Stimulated activated CD8-positive, alpha-beta memory T cell treated with anti-CD3 and anti-CD28 coated beads, Interleukin-2, amount 100 ng/mL, for 1 hour (primary cell): ENCODE data around the gene RTP5.

Experiments used
- DNase-seq, 2 donors: peaks; one replicate each; pipeline ENCODE4 v3.0.0-alpha.2; 2020; ENCODE audit warnings: low read depth in 2 of 2

Gene RTP5

DNA sequence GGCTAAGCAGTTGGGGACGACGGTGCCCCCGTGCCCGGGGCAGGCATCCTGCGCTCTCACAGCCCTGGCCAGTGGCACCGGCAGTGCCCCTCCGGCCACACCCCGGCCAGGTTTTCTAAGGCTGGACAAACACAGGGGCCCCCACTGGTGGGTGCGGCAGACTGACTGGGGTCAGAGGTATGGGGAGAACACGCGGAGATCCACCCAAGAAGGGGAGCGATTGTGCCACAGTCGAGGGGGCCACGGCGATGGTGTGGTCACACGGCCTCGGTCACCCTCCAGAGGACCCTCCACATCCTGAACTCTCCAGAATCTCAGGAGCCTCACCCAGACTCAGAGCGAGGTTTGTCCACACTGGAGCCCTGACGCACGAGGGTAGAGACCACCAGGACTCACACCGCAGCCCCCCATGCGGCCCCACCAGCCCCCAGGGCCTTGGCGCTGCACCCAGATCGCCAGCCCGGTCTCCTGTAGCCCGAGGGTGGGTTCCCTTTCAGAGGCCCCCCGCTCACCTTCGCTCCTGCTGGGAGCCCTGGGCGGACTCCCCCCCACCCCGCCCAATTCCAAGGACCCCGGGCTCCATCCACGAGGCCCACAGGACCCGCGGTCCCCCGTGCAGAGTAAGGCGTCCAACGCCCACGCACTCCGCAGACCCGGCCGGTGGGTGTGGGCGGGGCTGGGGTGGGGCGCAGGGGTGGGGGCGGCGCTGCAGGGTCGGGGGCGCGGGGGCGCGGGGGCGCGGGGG is 26.0 kb upstream of the RTP5 start:
- no peak for DNase-seq

DNA sequence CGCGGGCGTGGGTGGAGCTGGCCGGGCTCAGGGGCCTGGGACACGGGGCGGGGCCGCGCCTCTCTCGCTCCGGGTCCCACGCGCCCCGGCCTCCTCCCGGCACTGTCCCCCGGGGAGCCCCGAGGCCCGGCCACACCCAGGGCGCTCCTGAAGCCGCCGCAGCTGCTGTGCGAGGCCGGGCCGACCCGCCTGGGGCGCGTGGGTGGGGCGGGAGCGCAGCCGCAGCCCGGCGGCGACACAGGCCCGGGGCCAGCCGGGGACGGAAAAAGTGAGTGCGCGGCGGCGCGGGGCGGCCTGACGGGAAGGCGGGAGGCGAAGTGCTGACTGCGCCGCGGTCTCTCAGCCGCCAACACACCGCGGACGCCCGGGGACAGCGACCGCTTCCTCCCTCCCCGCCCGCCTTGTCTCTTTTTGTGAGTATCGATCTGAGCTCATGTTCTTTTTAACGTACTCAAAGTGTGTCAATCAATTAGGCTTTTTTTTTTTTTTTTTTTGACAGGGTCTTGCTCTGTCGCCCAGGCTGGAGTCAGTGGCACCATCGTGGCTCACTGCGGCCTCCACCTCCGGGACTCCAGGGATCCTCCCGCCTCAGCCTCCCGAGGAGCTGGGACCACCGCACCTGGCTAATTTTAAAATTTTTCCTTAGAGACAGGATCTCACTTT is 25.3 kb upstream of the RTP5 start:
- DNase-seq = peak; percentile 74 to 75

- DNase-seq = no peak
These were observed 24.5 kb upstream of the RTP5 start for GRCh38 chr2:241844831-241845578.

- no peak for DNase-seq
These were observed 23.1 kb upstream of the RTP5 start for GRCh38 chr2:241846406-241846805.

DNA sequence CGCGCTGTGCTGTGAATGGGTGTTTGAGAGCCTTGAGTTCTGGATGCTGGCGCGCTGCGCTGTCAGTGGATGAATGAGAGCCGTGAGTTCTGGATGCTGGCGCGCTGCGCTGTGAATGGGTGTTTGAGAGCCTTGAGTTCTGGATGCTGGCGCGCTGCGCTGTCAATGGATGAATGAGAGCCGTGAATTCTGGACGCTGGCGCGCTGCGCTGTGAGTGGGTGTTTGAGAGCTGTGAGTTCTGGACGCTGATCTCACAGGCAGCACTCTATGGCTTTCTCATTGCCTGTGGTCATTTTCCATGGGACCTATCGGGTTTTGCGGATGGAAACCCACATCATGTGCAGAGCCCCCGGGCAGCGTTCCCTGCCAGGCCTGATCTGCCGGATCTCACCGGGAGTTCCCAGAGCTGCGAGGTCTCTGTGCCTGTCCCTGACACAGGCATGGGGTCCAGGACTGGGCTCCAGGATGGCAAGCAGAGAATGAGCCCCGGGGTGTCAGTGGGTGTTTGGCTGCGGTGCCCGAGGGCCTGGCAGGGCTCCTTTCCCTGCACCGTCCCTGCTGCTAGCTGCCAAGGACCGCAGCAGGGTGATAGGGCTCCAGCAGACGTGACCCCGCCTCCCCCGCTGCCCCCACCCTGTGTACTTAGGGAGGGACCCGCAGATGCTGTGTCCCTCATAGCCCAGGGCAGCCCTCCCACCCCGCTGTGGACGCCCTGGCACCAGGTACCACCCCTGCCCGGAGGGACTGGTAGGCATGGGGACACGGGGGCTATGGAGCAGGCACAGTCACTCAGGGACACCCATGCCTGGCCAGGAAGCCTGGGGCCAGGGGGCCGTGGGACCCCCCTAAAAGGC is 20.5 kb upstream of the RTP5 start:
- DNase-seq = no peak

DNA sequence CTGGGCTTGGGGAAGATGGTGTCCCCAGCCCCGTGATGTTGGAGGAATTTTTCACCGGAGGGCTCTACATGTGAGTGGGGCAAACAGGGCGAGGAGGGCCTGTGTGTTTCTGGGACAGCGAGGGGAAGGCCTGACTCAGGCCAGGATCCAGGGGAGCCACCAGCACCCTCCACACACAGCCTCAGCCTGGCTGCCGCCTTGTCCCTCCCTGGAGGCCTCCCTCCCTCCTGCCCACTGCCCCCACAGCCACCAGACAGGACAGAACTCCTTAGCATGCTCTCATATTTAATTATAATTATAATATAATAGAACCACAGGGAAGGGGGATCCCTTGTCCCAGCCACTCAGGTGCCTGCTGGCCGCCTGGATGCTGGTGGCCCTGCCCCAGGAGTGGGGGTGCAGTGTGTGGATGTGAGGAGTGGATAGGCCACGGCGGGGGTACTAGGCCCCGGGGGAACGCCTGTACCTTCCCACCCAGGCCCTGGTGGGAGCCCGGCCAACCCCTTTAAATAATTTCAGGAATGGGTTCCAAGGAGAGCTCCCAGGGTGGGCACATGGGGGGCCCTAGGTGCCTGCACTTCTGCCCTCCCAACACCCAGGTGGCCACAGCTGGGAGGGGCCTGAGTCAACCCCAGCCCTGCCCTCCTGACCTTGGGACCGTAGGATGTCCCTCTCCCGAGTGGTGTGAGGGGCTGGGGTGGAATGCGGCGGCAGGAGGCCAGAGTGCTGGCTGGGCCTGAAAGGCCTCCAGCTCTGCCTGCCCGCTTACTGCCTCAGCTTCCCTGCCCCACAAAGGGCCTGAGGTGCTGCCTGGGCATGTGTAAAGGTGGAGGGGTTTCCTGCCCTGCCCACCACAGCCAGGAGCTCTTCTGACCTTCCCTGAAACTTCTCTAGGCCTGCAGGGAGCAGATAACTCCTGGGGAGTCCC is 19.6 kb upstream of the RTP5 start:
- DNase-seq = no peak

DNA sequence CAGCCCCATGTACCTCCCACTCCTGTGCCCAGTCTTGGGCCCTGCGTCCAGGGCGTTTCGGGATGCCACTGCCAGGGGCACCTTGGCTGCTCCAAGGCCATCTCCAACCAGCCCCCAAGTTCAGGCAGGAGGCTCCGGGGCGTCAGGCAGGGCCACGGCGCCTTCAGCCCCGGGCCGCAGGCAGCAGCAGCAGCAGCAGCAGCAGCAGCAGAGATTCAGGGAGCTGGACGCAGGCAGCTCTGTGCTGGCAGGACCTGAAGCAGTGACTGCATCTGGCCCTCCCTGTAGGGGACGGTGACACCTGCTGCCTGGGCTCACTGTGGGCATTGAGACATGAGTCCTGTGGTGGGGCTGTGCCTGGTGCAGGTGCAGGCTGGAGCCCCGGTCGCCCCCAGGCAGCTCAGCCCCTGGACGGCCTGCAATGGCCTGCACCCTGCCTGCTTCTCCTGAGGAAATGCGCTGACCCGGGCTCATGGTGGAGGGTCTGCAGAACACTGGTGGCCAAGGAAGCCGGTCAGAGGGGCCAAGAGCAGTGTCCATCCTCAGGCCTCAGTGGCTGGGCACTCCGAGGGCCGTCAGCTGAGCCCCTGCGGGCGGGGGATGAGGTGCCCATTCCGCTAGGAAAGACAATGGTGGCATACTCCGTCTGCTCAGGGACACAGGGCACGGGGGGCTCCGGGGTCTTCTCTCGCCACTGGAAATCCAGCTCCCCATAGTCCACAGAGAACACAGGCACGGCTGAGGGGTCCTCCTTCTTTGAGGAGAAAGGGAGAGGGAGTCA is 18.8 kb upstream of the RTP5 start:
- DNase-seq = no peak

- no peak for DNase-seq
These were observed 18.0 kb upstream of the RTP5 start for GRCh38 chr2:241851325-241852115.

- no peak for DNase-seq
These were observed 17.2 kb upstream of the RTP5 start for GRCh38 chr2:241852116-241852980.

GRCh38 chr2:241852981-241853631 is 16.4 kb upstream of the RTP5 start:
- no peak for DNase-seq

DNA sequence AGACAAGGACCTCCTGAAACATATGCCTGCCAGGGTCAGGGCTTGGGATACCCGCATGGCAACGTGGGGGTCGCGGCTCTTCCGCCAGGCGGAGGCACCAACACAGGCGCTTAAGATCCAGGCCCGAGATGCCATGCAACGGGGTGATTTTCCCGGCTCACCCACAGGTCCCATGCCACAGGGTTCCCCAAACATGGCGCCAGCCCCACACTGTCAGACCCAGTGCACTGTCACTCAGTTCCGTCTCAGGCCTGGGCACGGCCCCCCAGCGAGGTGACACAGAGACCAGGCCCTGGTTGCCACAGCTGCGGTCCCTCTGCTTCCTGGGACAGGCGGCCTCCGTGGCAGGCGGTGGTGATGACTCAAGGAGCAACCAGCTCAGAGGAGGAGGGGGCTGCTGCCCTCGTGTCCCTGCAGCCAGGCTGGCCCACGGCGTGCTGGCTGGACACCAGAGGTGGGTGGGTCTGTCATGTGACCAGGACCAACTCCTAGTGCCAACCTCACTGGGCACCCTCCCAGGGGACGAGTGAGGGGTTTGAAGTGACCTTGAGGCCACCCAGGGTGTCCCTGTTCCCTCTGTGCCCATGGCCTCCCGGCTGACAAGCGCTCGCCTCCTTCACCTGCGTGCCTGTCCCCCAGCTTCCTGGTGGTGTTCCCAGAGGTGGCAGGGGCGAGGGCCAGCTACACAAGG is 15.7 kb upstream of the RTP5 start:
- no peak for DNase-seq

DNA sequence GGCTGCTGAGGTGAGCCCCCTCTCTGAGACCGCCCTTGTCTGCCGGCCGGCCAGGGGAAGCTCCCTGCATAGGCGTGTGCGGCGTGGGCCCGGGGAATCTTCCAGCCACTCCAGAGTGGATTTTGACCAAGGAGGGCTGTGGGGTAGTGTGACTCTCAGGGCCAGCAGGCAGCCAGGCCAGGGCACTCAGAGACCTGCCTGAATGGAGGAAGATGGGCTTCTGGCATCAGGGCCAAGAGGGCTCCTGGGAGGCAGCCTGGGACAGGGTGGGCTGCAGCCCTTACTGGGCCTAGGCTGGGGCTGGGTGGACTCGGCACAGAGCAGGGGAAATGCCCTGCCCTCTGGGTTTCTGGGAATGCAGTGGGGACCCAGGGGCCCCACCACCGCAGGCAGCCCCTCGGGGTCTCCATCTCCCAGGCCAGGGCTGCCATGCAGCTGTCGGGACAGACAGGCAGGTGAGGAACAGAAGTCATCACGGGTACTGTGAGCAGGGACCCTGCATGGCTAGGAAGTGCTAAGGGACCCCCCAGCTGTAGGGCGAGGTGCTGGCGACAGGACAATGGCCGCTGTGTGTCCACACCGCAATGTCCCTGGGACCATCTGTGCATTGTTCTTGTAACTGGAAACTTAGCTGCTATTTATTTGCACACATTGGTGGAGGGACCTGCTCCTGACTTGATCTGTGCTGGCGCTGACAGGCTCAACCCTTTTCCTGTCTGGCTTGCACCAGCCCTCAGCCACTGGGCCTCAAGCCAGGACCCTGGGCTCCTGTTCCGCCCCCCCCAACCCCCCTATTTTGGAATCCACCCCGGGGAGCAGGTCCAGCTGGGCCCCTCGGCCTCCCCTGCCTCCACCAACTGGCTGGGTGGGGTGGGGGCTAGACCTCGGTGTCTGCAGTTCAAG is 14.9 kb upstream of the RTP5 start:
- no peak for DNase-seq

GRCh38 chr2:241855245-241855887 is 14.2 kb upstream of the RTP5 start:
- no peak for DNase-seq

GRCh38 chr2:241855888-241856422 is 13.6 kb upstream of the RTP5 start:
- DNase-seq = no peak

DNA sequence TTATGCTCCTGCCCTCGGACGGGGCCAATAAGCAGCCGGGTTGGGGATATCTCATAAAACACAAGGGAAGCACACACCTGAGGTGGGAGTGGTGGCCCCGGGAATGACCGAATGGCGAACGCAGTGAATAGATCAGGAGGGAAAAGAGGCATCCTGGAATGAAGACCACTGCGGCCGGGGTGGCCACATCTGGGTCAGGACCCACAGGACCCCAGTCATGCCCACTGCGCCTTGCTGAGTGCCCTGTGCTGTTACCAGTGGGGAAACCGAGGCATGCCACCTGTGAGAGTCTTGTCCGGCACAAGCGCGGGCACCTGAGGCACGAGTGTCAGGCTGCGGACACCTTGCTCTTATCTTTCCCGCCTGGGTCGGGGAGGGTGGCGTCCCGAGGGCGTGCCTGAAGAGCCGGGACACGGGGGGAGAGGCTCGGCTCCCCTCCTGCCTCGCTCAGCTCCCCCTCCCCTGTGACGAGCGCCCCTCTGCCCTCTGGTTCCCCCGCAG is 12.4 kb upstream of the RTP5 start:
- DNase-seq = no peak
